Sigmoid colon (tissue), 4 donors: ENCODE measurements around the gene P4HTM.

Experiments used
- POLR2AphosphoS5 ChIP-seq, 4 donors: sonication (generic); formaldehyde crosslinking; IDR thresholded peaks; one replicate each; pipeline ENCODE4 v1.6.1; 2017; ENCODE audit warnings: antibody characterized with exemption in 4 of 4
- TF ChIP-seq, protein P1 (sequence below), 4 experiments: fragments of 450-650 bp in 3 of 4; fragments of 200-600 bp in 1 of 4; IDR thresholded peaks; one replicate each; pipeline ENCODE4 v1.5.1; 2016 to 2019; ENCODE audit warnings: antibody characterized with exemption in 4 of 4, mild to moderate bottlenecking in 3 of 4, moderate library complexity in 2 of 4

DNA sequence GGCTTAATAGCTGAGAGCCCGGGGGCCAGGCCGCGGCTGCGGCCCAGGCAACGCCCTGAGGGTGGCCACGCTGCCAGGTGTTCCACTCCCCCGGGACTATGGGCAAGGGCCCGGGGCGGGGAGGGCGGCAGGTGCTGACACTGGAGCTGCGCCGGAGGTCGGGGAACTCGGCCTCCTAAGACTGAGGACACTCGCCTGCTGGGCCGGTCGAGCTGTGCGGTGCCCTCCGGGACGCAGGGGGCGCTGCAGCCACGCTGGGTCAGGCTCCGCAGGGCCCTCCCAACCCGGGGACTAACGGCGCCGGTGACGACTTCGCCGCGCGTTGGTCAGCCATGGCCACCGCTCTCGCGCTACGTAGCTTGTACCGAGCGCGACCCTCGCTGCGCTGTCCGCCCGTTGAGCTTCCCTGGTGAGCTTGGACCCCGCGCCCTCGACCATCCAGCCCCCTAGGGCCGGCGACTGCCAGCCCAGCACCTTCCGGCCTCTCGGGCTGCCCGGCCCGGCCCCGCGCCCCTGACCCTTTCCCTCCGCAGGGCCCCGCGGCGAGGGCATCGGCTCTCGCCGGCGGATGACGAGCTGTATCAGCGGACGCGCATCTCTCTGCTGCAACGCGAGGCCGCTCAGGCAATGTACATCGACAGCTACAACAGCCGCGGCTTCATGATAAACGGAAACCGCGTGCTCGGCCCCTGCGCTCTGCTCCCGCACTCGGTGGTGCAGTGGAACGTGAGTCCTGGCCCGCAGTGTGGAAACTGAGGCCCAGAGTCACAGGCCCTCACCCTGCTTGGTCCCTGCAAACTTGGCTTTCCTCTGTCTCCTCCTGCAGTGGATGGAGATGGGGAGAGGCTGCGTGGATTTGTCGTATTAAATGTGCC is 32.0 kb downstream of the P4HTM start, which contains the start of gene NDUFAF3:
- TF ChIP-seq, protein P1, sequence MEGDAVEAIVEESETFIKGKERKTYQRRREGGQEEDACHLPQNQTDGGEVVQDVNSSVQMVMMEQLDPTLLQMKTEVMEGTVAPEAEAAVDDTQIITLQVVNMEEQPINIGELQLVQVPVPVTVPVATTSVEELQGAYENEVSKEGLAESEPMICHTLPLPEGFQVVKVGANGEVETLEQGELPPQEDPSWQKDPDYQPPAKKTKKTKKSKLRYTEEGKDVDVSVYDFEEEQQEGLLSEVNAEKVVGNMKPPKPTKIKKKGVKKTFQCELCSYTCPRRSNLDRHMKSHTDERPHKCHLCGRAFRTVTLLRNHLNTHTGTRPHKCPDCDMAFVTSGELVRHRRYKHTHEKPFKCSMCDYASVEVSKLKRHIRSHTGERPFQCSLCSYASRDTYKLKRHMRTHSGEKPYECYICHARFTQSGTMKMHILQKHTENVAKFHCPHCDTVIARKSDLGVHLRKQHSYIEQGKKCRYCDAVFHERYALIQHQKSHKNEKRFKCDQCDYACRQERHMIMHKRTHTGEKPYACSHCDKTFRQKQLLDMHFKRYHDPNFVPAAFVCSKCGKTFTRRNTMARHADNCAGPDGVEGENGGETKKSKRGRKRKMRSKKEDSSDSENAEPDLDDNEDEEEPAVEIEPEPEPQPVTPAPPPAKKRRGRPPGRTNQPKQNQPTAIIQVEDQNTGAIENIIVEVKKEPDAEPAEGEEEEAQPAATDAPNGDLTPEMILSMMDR (IDR thresholded peaks at IDR 0.05) = peak; percentile 96 to 98 (median 96)
- peak; percentile 86 to 97 (median 94) for TF ChIP-seq POLR2AphosphoS5 (IDR thresholded peaks at IDR 0.05)
